Measurements from ENCODE around the gene C1orf167.

Gene C1orf167

DNA sequence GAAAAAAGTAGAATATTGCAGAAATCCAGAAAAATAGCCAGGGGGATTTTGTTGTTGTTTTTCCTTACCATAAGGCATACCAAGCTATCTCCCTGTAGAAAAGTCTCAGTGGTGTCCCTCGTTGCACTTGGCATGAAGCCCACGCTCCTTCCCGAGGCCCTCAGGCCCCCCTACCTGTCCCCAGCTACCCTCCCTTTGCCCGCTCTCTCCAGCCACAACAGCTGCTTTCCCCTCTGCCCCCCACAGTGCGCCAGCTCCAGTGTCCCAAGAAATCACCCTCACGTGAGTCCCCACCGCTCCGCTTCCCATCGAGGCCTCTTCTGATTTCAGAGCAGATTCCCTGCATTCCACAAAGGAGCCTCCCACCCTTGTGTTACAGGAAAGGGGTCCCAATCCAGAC is 17.7 kb upstream of the C1orf167 start:
- Histone ChIP-seq H4K20me1 (ENCODE audit: insufficient read depth, low read length) (no peaks in the 10 kb centered on the region), H3K9ac (ENCODE audit: low read length) (no peak overlapping the region)

GRCh38 chr1:11746092-11746491 is 15.9 kb upstream of the C1orf167 start:
- H4K20me1 ChIP-seq (ENCODE audit: insufficient read depth, low read length): no peaks in the 10 kb centered on the region
- DNase-seq: no peak
- no peak overlapping the region for H3K27ac ChIP-seq (ENCODE audit: low read length)
- H3K9ac ChIP-seq (ENCODE audit: low read length): no peak overlapping the region
- no peaks in the 10 kb centered on the region for H3F3A ChIP-seq (ENCODE audit: insufficient read depth, low read length)
- H3K4me1 ChIP-seq (ENCODE audit: low read length): peaks cover 9% of the 10 kb centered on the region
- H3K36me3 ChIP-seq (replicated peaks; ENCODE audit: insufficient read depth, low read length): no peaks in the 10 kb centered on the region
- H3K79me2 ChIP-seq (ENCODE audit: low read length): no peaks in the 10 kb centered on the region
- H3K4me3 ChIP-seq (ENCODE audit: low read length): no peak overlapping the region
- H3K27me3 ChIP-seq (replicated peaks; ENCODE audit: insufficient read depth, low read length): no peaks in the 10 kb centered on the region
- no peak for TF ChIP-seq EZH2 (optimal IDR thresholded peaks at IDR 0.05; ENCODE audit: low read depth, low read length)
- TF ChIP-seq, protein P1, sequence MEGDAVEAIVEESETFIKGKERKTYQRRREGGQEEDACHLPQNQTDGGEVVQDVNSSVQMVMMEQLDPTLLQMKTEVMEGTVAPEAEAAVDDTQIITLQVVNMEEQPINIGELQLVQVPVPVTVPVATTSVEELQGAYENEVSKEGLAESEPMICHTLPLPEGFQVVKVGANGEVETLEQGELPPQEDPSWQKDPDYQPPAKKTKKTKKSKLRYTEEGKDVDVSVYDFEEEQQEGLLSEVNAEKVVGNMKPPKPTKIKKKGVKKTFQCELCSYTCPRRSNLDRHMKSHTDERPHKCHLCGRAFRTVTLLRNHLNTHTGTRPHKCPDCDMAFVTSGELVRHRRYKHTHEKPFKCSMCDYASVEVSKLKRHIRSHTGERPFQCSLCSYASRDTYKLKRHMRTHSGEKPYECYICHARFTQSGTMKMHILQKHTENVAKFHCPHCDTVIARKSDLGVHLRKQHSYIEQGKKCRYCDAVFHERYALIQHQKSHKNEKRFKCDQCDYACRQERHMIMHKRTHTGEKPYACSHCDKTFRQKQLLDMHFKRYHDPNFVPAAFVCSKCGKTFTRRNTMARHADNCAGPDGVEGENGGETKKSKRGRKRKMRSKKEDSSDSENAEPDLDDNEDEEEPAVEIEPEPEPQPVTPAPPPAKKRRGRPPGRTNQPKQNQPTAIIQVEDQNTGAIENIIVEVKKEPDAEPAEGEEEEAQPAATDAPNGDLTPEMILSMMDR (IDR thresholded peaks at IDR 0.05; ENCODE audit: low read length): no peak
- no peaks in the 10 kb centered on the region for H3K9me2 ChIP-seq (replicated peaks; ENCODE audit: insufficient read depth, low read length)
- H3K4me2 ChIP-seq (ENCODE audit: low read depth, low read length): no peak overlapping the region
- no peaks in the 10 kb centered on the region for H3K9me3 ChIP-seq (replicated peaks; ENCODE audit: insufficient read depth, low read length)
- H2AFZ ChIP-seq (ENCODE audit: low read length): no peak overlapping the region

More for the DNA sequence above, 17.7 kb upstream of the C1orf167 start:
- H3K4me3 ChIP-seq (ENCODE audit: low read length): no peak overlapping the region
- TF ChIP-seq, protein P1 (IDR thresholded peaks at IDR 0.05; ENCODE audit: low read length): no peak
- TF ChIP-seq EZH2 (optimal IDR thresholded peaks at IDR 0.05; ENCODE audit: low read depth, low read length): no peak
- TF ChIP-seq EZH2phosphoT487 (IDR thresholded peaks at IDR 0.05; ENCODE audit: low read length): no peak
- H3K4me1 ChIP-seq (ENCODE audit: low read length): peaks cover 19% of the 10 kb centered on the region
- H3K27ac ChIP-seq (ENCODE audit: low read length): no peak overlapping the region
- H2AFZ ChIP-seq (ENCODE audit: low read length): no peak overlapping the region
- H3K9me3 ChIP-seq (replicated peaks; ENCODE audit: insufficient read depth, low read length): no peaks in the 10 kb centered on the region
- DNase-seq: no peak
- H3K36me3 ChIP-seq (replicated peaks; ENCODE audit: insufficient read depth, low read length): no peaks in the 10 kb centered on the region
- H3F3A ChIP-seq (ENCODE audit: insufficient read depth, low read length): no peaks in the 10 kb centered on the region
- no peak overlapping the region for H3K4me2 ChIP-seq (ENCODE audit: low read depth, low read length)
- H3K79me2 ChIP-seq (ENCODE audit: low read length): no peaks in the 10 kb centered on the region
- H3K27me3 ChIP-seq (replicated peaks; ENCODE audit: insufficient read depth, low read length): no peaks in the 10 kb centered on the region
- H3K9me2 ChIP-seq (replicated peaks; ENCODE audit: insufficient read depth, low read length): no peaks in the 10 kb centered on the region

- Histone ChIP-seq H3K9ac (ENCODE audit: low read length) (no peak overlapping the region), H2AFZ (ENCODE audit: low read length) (no peak overlapping the region), H3K27me3 (replicated peaks; ENCODE audit: insufficient read depth, low read length) (no peaks in the 10 kb centered on the region), H3K79me2 (ENCODE audit: low read length) (no peaks in the 10 kb centered on the region), H3K27ac (ENCODE audit: low read length) (no peak overlapping the region), H3K36me3 (replicated peaks; ENCODE audit: insufficient read depth, low read length) (no peaks in the 10 kb centered on the region), H3K4me2 (ENCODE audit: low read depth, low read length) (no peak overlapping the region), H3K4me3 (ENCODE audit: low read length) (no peak overlapping the region), H3F3A (ENCODE audit: insufficient read depth, low read length) (no peaks in the 10 kb centered on the region), H4K20me1 (ENCODE audit: insufficient read depth, low read length) (no peaks in the 10 kb centered on the region), H3K9me3 (replicated peaks; ENCODE audit: insufficient read depth, low read length) (no peaks in the 10 kb centered on the region), H3K4me1 (ENCODE audit: low read length) (0 out of 2 replicates have a peak, but pooled peaks cover 3% of the 10 kb centered on the region), H3K9me2 (replicated peaks; ENCODE audit: insufficient read depth, low read length) (no peaks in the 10 kb centered on the region)
- TF ChIP-seq, protein P1 (IDR thresholded peaks at IDR 0.05; ENCODE audit: low read length): no peak
- no peak for TF ChIP-seq EZH2phosphoT487 (IDR thresholded peaks at IDR 0.05; ENCODE audit: low read length)
- no peak for TF ChIP-seq EZH2 (optimal IDR thresholded peaks at IDR 0.05; ENCODE audit: low read depth, low read length)
- DNase-seq: no peak
These were observed 15.1 kb upstream of the C1orf167 start for GRCh38 chr1:11746795-11747487.

Measured in MM.1S (cell line).